ENCODE measurements around the gene ST6GALNAC3.

Gene ST6GALNAC3

DNA sequence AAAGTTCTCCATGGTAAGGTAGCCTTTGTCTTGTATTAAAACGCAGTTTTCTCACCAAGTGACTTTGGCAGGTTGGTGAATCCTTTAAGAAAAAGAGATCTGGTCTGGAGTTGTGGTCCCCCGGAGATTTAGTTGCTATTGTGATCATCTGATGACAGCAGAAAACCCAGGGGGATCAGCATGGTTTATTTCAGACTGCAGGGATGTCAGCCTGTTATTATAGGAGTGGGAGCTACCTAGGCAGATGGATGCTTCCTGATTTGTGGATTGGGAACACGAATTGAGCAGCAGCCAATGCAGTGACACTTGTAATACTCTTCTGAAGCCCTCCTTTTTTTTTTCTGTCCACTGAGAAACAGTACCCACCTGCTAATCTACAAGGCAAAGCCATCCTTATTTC, 150.2 kb downstream of the ST6GALNAC3 start:
- DNase-seq (ENCODE audit: low read depth, low spot score), result no peak
- ChIA-PET POLR2A (no interaction called here), CTCF (no interaction called here)
- no peak for TF ChIP-seq CTCF (IDR thresholded peaks at IDR 0.05; ENCODE audit: insufficient read depth, low read length, missing control alignments)
- H3K4me3 ChIP-seq (ENCODE audit: low read depth, low read length), result no peak overlapping the region

DNA sequence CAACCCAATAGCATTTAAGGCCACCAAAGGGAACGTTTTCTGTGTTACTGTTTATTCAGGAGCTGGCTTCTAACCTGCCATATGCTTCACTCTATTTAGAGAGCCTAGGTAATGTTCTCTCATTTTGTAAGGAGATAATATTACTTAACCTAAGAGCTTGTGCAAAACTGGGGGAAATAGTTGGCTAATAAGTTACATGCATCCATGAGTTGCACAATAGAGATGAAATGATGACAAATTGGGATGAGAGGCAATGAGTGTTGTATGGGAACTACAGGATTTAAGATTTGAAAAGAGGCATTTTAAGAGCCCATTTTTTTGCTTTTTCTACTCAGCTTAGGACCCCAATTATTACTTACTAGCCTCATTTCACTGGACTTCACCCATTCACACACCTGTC, 151.0 kb downstream of the ST6GALNAC3 start:
- POLR2A ChIA-PET, result no interaction called here
- CTCF ChIA-PET, result no interaction called here
- DNase-seq (ENCODE audit: low read depth, low spot score), result no peak
- TF ChIP-seq CTCF (IDR thresholded peaks at IDR 0.05; ENCODE audit: insufficient read depth, low read length, missing control alignments), result no peak
- H3K4me3 ChIP-seq (ENCODE audit: low read depth, low read length), result no peak overlapping the region

- no peak for TF ChIP-seq CTCF (IDR thresholded peaks at IDR 0.05; ENCODE audit: insufficient read depth, low read length, missing control alignments)
- H3K4me3 ChIP-seq (ENCODE audit: low read depth, low read length), result no peak overlapping the region
- ChIA-PET POLR2A (no interaction called here), CTCF (no interaction called here)
- no peak for DNase-seq (ENCODE audit: low read depth, low spot score)
Measured at GRCh38 chr1:76227621-76228020, 153.1 kb downstream of the ST6GALNAC3 start.

DNA sequence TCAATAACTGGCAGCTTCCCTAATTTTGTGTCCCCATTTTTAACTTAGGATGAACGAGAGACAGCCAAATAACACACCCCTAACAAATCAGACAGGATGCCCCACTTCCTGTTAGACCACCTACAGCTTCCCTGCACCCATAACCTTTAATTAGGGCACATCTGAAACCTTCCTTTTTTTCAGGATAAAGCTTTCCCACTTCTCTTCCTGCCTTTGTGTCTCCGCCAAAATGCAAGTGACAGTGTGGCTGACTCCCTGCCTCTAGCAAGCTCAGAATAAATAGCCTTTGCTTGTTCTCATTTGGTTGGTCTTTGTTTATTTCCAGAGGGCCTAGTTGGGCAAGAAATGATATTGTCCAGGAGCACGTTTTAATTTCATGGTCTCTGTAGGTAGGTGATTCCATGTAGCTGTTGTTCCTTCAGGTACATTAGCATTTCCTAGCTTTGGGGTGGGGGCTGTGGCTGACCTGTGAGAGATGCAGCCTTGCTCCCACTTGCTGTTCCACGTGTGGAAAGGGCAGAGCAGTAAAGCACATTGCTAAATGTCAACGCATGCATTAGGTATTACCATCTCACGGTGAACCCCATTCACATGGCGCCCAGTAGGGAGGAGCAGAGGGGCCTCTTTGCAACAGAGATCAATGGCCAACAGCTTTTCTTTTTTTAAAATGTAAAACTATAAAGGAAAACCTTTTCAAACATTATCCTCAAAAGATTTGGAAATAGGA, 154.9 kb downstream of the ST6GALNAC3 start:
- CTCF ChIA-PET, result interaction anchor here (0.7 kb wide), 1 partner anchor 75 kb away, joined by 3 read pairs; no protein-coding TSS in a partner anchor
- POLR2A ChIA-PET, result no interaction called here
- no peak for TF ChIP-seq CTCF (IDR thresholded peaks at IDR 0.05; ENCODE audit: insufficient read depth, low read length, missing control alignments)

GRCh38 chr1:76230842-76231281, 156.3 kb downstream of the ST6GALNAC3 start:
- H3K4me3 ChIP-seq (ENCODE audit: low read depth, low read length), result no peak overlapping the region
- ChIA-PET CTCF (no interaction called here), POLR2A (no interaction called here)
- no peak for DNase-seq (ENCODE audit: low read depth, low spot score)
- TF ChIP-seq CTCF (IDR thresholded peaks at IDR 0.05; ENCODE audit: insufficient read depth, low read length, missing control alignments), result no peak

More for the DNA sequence above, 154.9 kb downstream of the ST6GALNAC3 start:
- DNase-seq (ENCODE audit: low read depth, low spot score), result no peak
- no peak overlapping the region for H3K4me3 ChIP-seq (ENCODE audit: low read depth, low read length)

DNA sequence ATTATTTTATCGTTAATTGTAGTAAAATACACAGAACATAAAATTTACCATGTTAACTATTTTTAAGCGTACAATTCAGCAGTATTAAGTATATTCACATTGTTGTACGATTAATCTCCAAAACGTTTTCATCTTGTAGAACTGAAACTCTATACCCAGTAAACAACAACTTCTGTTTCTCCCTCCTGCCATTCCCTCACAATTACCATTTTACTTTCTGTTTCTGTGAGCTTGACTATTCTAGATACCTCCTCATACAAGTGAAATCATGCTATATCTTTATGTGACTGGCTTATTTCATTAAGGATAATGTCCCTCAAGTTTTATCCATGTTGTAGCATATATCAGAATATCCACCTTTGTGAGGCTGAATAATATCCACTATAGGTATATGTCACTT, 156.8 kb downstream of the ST6GALNAC3 start:
- DNase-seq (ENCODE audit: low read depth, low spot score), result no peak
- no peak for TF ChIP-seq CTCF (IDR thresholded peaks at IDR 0.05; ENCODE audit: insufficient read depth, low read length, missing control alignments)
- H3K4me3 ChIP-seq (ENCODE audit: low read depth, low read length), result no peak overlapping the region
- CTCF ChIA-PET, result no interaction called here
- POLR2A ChIA-PET, result no interaction called here

Measured in AG04449 (cell line).